GM18505 (cell line): ENCODE measurements around the gene GGA2.
"Not testable (repeated sequence)": the region's sequence is repeated elsewhere in the genome, so short reads cannot be mapped to it uniquely, and the experiment has no call there.

Source experiments
- ATAC-seq: cut with Tn5 transposase; IDR thresholded peaks from one replicate; pipeline ENCODE4 v1.9.1; 2021; ENCODE audit not compliant: unreplicated experiment
- POLR2A ChIP-seq: IDR thresholded peaks from 4 replicates; pipeline ENCODE4 v1.6.1; 2011; ENCODE audit warnings: borderline replicate concordance; ENCODE audit not compliant: insufficient read depth, insufficient read length; ENCODE audit errors: extremely low read depth

GGA2 gene

DNA sequence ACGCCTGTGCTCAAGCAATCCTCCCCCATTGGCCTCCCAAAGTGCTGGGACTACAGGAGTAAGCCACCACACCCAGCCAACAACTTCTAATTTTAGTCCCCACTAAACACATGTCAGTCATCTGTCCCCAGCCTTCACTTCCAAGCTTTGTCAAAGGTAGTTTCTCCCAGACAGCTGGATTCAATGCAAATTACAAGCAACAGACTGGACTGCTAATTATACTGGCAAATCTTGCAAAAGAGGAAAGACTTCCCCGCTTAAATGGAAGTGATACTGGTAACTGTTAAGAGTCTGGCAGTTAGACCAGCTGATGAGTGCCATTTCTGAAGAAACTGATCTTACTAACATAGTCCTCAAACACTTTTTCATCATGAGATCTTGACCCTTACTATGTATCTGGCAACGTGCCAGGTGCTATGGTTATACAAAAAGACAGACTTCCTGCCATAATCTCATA is 8.2 kb upstream of the GGA2 start:
- TF ChIP-seq POLR2A = no peak
- ATAC-seq = peak; percentile 42

DNA sequence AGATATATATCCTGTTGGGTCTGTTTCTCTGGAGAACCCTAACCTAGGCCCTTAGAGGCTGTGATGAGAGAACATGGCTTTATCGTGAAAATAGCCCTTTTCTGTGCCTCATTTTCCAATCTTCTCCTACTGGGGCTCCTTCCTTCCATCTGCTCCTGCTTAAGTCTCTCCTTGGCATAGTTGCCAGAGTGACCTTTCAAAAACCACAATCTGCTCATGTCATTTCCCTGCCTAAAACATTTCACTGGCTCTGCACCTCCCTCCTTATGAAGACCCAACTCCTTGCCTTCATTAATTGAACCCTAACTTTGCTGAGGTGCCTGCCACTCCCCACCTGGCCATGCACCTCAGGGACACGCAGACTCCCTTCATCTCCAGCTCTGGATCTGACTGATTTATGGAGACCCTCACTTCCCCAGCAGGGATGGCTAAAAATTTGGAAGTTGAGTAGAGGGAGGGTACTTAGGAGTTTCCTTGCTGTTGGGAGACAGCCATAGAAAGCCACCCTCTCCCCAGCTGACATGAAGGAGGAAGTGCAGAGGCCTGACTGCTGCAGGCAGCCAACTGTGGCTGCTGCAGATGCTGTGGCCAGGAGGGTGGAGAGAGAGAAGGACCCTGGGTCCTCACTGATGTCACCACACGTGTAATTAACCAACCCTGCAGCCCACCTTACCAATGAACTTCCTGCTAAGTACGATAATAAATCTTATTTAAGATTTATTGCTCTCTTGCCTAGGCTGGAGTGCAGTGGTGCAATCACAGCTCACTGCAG is 6.3 kb upstream of the GGA2 start:
- ATAC-seq = peak; percentile 38

DNA sequence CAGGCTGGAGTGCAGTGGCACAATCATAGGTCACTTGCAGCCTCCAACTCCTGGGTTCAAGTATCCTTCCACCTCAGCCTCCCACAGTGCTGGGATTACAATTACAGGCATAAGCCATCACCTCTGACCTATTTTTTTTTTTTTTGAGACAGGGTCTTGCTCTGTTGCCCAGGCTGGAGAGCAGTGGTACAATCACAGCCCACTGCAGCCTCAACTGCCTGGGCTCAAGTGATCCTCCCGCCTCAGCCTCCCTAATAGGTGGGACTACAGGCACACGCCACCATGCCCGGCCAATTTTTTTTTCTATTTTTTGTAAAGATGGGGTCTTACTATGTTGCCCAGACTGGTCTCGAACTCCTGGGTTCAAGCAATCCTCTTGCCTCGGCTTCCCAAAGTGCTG is 5.6 kb upstream of the GGA2 start:
- no peak for ATAC-seq
- TF ChIP-seq POLR2A = no peak

More for the DNA sequence above, 6.3 kb upstream of the GGA2 start:
- TF ChIP-seq POLR2A = peak; percentile 16

DNA sequence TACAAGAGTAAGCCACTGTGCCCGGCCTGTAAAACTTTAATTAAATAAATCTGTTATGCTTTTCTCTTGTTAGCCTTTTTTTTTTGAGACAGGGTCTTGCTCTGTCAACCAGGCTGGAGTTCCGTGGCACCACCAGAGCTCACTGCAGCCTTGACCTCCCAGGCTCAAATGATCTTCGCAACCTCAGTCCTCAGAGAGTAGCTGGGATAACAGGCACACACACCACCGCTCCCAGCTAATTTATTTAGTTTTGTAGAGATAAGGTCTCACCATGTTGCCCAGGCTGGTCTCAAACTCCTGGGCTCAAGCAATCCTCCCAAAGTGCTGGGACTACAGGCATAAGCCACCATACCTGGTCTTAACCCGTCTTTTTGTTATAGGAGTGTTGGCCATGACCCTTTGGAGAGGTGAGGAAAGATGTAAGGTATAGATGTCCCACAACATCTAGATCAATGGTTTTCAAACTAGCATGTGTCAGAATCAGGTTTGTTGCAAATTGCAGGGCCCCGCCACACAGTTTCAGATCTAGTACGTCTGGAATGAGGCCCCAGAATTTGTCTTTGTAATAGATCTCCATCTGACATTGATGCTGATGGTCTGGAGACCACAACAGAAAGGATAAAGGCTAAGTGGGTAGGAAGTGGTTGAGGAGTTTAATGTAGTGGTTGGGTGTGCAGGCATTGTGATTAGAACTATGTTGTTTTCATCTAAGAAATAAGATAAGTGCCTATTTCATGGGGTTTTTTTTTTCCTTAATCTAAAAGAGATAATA is 4.3 kb upstream of the GGA2 start:
- no peak for TF ChIP-seq POLR2A
- no peak for ATAC-seq

DNA sequence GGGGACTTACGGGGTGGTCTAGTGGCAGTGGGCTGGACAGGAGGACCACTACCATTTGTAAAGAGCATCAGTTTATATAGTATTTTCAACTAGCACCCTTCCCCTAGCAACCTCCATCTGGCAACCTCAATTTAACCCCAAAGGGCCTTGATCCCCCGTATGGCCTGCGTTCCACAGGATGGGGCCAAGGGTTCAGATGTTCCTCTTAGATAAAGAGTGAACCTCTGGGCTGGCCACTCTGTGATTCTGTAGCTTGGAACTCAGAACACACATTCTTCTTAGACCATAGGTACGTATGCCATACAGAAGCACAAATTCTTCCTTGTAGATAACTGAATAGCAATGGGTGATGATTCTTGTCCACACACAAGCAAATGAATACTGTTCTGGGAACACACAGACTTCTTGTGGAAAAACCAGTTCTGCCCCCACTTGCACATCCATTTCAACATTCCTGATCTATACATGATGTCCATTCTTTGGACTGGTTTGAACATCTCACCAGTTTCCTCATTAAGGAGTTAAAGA is 1.9 kb upstream of the GGA2 start:
- TF ChIP-seq POLR2A = no peak
- ATAC-seq = no peak

DNA sequence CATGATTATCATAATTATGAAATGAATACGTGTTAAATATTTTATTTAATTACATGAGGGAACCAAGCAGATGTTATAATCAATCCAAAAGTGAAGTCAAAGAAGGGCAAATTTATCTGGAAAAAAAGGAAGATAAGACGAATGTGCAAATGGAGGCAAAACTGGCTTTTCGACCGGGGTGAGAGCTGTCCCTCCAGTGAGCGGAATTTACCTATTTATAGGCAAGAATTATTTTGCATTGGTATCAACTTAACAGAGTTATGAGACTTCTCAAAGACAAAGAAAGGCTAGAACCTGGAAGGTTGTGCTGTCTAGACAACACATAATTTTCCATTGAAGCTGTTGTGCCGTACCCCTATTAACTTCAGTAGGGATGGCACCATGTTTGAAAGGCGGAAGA is 1.4 kb upstream of the GGA2 start:
- ATAC-seq = no peak

DNA sequence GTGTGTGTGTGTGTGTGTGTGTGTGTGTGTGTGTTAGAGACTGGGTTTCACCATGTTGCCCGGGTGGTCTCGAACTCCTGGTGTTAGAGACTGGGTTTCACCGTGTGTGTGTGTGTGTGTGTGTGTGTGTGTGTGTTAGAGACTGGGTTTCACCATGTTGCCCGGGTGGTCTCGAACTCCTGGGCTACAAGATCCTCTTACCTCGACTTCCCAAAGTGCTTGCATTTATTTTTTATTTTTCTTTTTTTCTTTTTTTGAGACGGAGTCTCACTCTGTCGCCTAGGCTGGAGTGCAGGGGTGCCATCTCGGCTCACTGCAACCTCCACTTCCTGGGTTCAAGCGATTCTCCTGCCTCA is 599 bp upstream of the GGA2 start:
- ATAC-seq = not testable (repeated sequence)

More for the DNA sequence above, 1.4 kb upstream of the GGA2 start:
- no peak for TF ChIP-seq POLR2A

DNA sequence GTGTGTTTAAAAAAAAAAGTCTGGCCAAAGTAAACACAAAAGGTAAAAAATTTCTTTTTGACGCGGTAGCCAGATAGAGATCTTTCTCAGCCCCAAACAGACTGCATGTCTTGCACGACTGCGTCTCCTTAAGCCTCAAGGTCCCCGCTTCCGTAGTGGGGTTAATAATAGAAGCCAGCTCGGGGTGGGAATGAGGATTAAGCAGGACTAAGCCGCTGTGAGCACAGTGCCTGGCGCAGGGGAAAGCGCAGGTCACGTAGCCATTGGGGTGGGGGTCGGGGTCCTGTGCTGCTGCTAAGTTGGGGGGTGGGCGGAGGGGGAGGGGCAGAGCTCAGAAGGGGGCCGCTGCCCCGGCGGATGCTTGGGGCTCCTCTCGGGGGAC is 521 bp downstream of the GGA2 start:
- peak; percentile 1 for ATAC-seq
- TF ChIP-seq POLR2A = no peak

DNA sequence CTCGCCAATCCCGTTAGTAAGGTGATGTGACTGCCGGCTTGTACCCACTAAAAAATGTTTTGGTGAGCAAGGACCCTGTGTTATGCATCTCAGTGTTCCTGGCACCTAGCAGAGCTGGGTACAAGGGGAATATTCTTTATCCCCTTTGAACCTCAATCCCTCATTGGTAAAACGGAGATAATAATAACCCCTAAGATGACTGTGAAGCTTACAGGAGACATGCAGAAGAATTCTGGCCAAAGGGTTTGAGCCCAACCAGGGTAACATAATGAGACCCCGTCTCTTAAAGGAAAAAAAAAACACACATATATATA is 896 bp downstream of the GGA2 start:
- no peak for TF ChIP-seq POLR2A
- ATAC-seq = no peak

DNA sequence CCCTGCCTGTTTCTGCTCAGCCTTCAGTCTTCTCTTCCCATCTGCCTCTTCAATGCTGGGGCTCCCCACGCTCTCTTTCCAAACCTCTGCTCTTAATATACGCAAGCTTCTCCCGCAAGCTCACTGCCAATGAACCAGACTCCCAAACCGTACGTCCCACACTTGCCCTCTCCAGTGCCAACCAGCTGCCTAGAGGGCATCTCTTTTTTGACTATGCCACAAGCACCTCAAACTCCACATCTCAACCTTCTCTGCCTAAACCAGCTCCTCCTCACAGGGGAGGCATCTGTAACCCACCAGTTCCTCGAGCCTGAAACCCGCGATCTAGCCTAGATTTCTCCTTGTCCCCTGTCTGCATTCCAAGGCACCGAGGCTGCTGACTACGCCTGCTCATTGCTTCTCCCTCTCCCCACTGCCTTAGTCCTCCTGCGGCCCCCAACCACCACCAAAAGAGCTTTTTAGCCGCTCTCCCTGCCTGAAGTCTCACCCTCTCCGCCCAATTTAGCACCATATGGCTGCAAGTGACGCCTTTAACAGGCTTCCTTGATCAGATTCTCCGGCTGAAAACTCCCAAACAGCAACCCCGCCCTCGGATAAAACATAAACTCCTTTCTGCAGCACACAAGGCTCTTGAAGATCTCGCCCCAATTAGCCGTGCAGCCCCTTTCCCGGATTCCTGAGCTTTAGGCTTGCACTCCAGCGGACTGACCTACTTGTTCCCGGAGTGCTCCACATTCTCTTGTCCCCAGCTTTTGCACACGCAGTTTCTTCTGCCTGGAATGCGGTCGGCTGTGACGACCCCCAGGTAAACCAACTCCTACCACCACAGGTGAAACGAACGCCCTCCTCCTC is 1.5 kb downstream of the GGA2 start:
- ATAC-seq = no peak
- no peak for TF ChIP-seq POLR2A

DNA sequence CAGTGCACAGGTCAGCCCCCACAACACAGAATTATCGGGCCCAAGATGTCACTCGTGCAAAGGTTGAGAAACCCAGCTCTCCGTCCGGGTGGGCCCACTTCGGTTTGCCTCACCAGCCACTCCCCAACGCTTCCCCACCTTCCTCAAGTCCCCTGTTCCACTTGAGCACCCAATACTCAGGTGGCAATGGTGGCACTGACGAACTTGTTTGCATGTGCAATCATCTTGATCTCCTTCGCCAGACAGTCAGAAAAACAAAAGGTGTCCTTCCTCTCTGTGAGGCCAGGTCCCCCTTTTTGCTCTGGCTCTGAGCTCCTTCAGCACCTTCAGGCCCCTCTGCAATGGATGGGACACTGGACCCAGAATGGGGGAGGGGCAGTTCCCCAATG is 3.7 kb downstream of the GGA2 start:
- no peak for ATAC-seq
- TF ChIP-seq POLR2A = no peak

DNA sequence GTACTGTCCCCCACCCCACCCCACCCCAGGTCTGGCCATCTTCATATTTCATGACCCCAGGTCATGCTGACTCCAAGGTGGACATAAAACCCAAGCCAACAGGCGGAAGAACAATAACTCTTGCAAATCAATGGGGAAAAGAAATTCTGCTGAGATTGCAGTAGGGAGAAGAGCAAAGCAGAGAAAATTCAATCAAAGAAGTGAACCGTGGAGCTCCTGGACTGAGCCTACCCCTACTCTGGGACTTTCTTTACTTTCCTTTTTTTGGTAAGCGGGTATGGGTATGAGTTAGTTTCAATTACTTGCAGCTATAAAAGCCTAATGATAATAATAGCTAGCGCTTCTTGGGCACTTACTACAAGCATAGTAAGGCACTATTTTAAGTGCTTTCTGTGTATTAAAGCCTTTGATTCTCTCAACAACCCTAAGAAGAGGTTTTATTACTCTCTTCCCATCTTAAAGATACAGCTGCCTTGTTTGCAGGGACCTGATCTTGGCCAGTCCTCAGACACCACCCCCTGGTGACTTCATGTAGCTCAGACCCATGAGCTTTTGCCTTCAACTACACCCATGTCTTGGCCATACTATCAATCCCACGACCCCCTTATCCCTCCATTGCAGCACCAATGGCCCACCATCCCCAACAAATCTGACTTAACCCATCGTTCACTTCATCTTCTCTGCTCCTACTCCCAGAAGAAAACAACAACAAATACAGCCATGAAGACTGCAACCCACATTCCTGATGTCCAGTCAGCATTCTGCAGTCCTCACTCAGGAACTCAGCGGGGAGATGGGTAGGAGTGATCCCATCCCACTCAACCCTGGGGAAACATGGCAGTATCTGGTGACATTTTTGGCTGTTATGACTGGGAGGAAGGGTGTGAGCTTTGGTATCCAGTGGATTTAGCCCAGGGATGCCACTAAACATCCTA is 4.4 kb downstream of the GGA2 start:
- ATAC-seq = no peak
- TF ChIP-seq POLR2A = no peak
